Omental fat pad (tissue), 4 donors: ENCODE results near the gene KIAA2012. TPM values are rescaled to one million over a fixed set of nuclear protein-coding genes. Genes with fewer than 3 reads are reported as not detected.

Experiments used
- ATAC-seq: fragments of 150-250 bp; one replicate; pipeline ENCODE4 v1.9.1; 2016; ENCODE audit warnings: mild to moderate bottlenecking, moderate library complexity; ENCODE audit not compliant: low FRiP score
- DNase-seq: peaks from one replicate; pipeline ENCODE4 v3.0.0-alpha.2; 2019; ENCODE audit warnings: low spot score
- total RNA-seq, 4 donors: library from RNA; depleted of rRNA; stranded (reverse); fragments of >200 nt; gene quantifications; one replicate each; pipeline ENCODE4 v1.1.0, GENCODE V29; 2016
- TF ChIP-seq, protein P1 (sequence below), 3 donors: fragments of 450-650 bp; IDR thresholded peaks; one replicate each; pipeline ENCODE4 v1.5.1; 2016 to 2017; ENCODE audit warnings: antibody characterized with exemption in 3 of 3, mild to moderate bottlenecking in 3 of 3, moderate library complexity in 2 of 3

KIAA2012 gene
- total RNA-seq, 4 donors from 2014 or later: 0.06 to 0.09 TPM; not detected in 2

DNA sequence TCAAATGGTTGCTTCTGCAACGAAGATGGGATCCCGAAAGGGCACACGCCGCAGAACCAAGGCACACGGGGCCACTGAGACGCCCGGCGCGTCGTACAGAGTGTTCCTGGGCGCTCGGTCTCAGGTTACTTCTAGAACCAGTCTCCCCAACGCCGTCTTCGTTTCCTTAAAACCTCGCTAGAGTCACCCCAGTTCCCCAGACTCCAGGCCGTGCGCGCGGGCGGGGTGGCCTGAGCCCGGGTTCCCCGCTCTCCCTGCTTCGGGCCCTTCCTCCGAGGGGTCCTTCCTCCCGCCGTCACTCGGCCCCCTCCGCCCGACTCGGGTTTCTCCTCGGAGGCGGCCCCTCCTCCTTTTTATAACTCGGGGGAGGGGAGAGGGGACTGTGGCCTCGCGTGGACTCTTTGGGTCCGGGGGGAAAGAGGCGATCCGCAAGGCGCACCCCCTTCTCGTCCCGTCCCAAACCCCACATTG, 40.2 kb upstream of the KIAA2012 start:
- no peak for DNase-seq
- peak; percentile 9 for ATAC-seq
- TF ChIP-seq, protein P1, sequence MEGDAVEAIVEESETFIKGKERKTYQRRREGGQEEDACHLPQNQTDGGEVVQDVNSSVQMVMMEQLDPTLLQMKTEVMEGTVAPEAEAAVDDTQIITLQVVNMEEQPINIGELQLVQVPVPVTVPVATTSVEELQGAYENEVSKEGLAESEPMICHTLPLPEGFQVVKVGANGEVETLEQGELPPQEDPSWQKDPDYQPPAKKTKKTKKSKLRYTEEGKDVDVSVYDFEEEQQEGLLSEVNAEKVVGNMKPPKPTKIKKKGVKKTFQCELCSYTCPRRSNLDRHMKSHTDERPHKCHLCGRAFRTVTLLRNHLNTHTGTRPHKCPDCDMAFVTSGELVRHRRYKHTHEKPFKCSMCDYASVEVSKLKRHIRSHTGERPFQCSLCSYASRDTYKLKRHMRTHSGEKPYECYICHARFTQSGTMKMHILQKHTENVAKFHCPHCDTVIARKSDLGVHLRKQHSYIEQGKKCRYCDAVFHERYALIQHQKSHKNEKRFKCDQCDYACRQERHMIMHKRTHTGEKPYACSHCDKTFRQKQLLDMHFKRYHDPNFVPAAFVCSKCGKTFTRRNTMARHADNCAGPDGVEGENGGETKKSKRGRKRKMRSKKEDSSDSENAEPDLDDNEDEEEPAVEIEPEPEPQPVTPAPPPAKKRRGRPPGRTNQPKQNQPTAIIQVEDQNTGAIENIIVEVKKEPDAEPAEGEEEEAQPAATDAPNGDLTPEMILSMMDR (IDR thresholded peaks at IDR 0.05): no peak

DNA sequence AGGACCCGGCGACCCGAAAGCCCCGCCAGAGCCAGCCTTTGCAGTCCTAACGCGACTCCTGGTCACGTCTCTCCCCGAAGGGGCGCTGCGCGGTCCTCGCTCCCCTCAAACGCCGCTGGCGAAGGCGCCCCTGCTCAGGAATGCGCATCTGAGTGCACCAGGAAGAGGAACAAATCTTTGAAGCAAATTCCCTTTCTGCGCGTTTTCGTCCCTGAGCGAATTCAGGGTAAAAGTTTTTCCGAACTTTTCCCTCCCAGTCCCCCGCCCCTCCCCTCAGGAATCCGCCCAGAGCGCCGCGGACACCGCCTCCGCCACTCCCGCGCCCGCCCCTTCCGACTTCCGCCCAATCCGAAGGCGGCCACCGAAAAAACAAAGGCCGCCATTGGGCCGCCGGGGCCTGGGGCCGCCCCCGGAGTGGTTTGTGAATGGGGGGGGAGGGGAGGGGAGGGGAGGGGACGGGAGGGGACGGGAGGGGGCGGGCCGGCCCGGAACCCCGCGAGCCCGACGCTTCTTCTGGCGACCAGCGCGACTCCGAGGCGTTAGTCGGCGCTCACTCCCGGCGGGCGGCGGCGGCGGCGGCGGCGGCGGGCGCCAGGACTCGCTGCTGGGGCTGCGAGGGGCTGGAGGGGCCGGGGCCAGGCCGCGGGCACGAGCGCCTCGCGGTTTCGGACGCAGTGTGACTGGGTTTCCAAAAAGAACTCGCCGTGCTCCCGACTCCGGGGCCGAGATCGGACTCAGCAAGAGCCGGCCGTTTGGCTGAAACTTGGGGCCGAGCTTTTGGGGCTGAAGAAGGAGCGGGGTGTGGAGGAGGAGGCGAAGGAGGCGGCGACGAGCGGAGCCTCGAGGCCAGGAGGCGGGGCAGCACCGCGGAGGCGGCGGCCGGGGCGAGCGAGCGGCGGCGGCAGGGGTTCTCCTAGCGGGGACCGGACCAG, 39.5 kb upstream of the KIAA2012 start, which contains the start of gene FZD7:
Gene FZD7 (plus strand): TSS at position 539 of the 932 bp plus-strand sequence. CDS start 793 bp downstream, outside the sequence.
- peak; percentile 59 for DNase-seq
- TF ChIP-seq, protein P1 (IDR thresholded peaks at IDR 0.05): no peak
- peak; percentile 85 for ATAC-seq

DNA sequence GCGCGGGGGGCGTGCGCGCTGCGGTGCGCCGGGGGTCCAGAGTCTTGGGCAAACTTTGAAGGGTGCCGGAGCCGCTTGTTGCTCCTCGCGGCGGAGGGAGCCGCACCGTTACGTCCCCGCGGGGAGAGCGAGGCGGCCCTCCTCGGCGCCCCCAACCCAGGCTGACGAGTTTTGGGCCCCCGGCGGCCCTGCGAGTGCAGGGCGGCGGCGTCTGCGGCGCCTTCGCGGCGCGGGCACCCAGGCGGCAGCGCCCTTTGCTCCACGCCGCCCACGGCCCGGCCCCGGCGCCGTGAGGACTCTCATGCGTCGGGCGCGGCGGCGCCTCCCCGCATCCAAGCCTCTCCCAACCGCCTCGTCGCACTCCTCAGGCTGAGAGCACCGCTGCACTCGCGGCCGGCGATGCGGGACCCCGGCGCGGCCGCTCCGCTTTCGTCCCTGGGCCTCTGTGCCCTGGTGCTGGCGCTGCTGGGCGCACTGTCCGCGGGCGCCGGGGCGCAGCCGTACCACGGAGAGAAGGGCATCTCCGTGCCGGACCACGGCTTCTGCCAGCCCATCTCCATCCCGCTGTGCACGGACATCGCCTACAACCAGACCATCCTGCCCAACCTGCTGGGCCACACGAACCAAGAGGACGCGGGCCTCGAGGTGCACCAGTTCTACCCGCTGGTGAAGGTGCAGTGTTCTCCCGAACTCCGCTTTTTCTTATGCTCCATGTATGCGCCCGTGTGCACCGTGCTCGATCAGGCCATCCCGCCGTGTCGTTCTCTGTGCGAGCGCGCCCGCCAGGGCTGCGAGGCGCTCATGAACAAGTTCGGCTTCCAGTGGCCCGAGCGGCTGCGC, 38.6 kb upstream of the KIAA2012 start:
- TF ChIP-seq, protein P1 (IDR thresholded peaks at IDR 0.05): no peak
- no peak for ATAC-seq
- no peak for DNase-seq

DNA sequence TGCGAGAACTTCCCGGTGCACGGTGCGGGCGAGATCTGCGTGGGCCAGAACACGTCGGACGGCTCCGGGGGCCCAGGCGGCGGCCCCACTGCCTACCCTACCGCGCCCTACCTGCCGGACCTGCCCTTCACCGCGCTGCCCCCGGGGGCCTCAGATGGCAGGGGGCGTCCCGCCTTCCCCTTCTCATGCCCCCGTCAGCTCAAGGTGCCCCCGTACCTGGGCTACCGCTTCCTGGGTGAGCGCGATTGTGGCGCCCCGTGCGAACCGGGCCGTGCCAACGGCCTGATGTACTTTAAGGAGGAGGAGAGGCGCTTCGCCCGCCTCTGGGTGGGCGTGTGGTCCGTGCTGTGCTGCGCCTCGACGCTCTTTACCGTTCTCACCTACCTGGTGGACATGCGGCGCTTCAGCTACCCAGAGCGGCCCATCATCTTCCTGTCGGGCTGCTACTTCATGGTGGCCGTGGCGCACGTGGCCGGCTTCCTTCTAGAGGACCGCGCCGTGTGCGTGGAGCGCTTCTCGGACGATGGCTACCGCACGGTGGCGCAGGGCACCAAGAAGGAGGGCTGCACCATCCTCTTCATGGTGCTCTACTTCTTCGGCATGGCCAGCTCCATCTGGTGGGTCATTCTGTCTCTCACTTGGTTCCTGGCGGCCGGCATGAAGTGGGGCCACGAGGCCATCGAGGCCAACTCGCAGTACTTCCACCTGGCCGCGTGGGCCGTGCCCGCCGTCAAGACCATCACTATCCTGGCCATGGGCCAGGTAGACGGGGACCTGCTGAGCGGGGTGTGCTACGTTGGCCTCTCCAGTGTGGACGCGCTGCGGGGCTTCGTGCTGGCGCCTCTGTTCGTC, 37.7 kb upstream of the KIAA2012 start:
- DNase-seq: no peak
- ATAC-seq: no peak
- TF ChIP-seq, protein P1 (IDR thresholded peaks at IDR 0.05): no peak

DNA sequence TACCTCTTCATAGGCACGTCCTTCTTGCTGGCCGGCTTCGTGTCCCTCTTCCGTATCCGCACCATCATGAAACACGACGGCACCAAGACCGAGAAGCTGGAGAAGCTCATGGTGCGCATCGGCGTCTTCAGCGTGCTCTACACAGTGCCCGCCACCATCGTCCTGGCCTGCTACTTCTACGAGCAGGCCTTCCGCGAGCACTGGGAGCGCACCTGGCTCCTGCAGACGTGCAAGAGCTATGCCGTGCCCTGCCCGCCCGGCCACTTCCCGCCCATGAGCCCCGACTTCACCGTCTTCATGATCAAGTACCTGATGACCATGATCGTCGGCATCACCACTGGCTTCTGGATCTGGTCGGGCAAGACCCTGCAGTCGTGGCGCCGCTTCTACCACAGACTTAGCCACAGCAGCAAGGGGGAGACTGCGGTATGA, 37.1 kb upstream of the KIAA2012 start:
- TF ChIP-seq, protein P1 (IDR thresholded peaks at IDR 0.05): no peak
- DNase-seq (no peak), ATAC-seq (no peak)

DNA sequence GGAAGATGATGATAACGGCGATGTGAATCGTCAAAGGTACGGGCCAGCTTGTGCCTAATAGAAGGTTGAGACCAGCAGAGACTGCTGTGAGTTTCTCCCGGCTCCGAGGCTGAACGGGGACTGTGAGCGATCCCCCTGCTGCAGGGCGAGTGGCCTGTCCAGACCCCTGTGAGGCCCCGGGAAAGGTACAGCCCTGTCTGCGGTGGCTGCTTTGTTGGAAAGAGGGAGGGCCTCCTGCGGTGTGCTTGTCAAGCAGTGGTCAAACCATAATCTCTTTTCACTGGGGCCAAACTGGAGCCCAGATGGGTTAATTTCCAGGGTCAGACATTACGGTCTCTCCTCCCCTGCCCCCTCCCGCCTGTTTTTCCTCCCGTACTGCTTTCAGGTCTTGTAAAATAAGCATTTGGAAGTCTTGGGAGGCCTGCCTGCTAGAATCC, 36.4 kb upstream of the KIAA2012 start:
- DNase-seq: no peak
- TF ChIP-seq, protein P1 (IDR thresholded peaks at IDR 0.05): no peak
- no peak for ATAC-seq
